HG02678 (cell line): ENCODE data around the gene SH2D3A.

Experiments used
- ATAC-seq: cut with Tn5 transposase; IDR thresholded peaks from one replicate; pipeline ENCODE4 v1.9.1; 2021; ENCODE audit warnings: mild to moderate bottlenecking, moderate library complexity; ENCODE audit not compliant: unreplicated experiment

Gene SH2D3A

GRCh38 chr19:6723738-6724137, 43.5 kb downstream of the SH2D3A start:
- no peak for ATAC-seq

- no peak for ATAC-seq
Observed at GRCh38 chr19:6723108-6723618, 44.1 kb downstream of the SH2D3A start.

- no peak for ATAC-seq
Observed at GRCh38 chr19:6721773-6722172, 45.5 kb downstream of the SH2D3A start.

- ATAC-seq: no peak
Observed at GRCh38 chr19:6721138-6721474, 46.1 kb downstream of the SH2D3A start.

GRCh38 chr19:6720369-6721137, 46.7 kb downstream of the SH2D3A start, which contains the start of gene C3:
Gene C3, minus strand, starts transcription at chr19:6720650. Its CDS starts 61 bp downstream, at chr19:6720589.
- no peak for ATAC-seq

- ATAC-seq: no peak
Observed at GRCh38 chr19:6719992-6720368, 47.3 kb downstream of the SH2D3A start.

GRCh38 chr19:6719540-6719861, 47.7 kb downstream of the SH2D3A start:
- ATAC-seq: no peak

GRCh38 chr19:6718741-6719539, 48.3 kb downstream of the SH2D3A start:
- no peak for ATAC-seq

GRCh38 chr19:6718111-6718740, 49.0 kb downstream of the SH2D3A start:
- no peak for ATAC-seq

GRCh38 chr19:6717441-6717971, 49.7 kb downstream of the SH2D3A start:
- no peak for ATAC-seq

- no peak for ATAC-seq
Observed at GRCh38 chr19:6717036-6717435, 50.2 kb downstream of the SH2D3A start.

GRCh38 chr19:6716610-6716970, 50.6 kb downstream of the SH2D3A start:
- ATAC-seq: no peak

GRCh38 chr19:6714749-6715555, 52.3 kb downstream of the SH2D3A start:
- ATAC-seq: no peak

- ATAC-seq: no peak
Observed at GRCh38 chr19:6713773-6714692, 53.2 kb downstream of the SH2D3A start.

GRCh38 chr19:6712692-6713670, 54.3 kb downstream of the SH2D3A start:
- ATAC-seq: no peak

- no peak for ATAC-seq
Observed at GRCh38 chr19:6712231-6712630, 55.0 kb downstream of the SH2D3A start.

GRCh38 chr19:6711605-6712004, 55.6 kb downstream of the SH2D3A start:
- ATAC-seq: no peak

GRCh38 chr19:6711078-6711361, 56.2 kb downstream of the SH2D3A start:
- no peak for ATAC-seq
